Activated CD4-positive, alpha-beta T cell treated with anti-CD3 and anti-CD28 coated beads, Interleukin-10, Interleukin-2, amounts not matched to agents 100 ng/mL and 50 ng/mL, durations not matched to agents 16 hours and 8 hours (primary cell): ENCODE results near the gene SPIN2B.

ENCODE experiments used
- DNase-seq: peaks from one replicate; pipeline ENCODE4 v3.0.0-alpha.2; 2020

The SPIN2B gene

DNA sequence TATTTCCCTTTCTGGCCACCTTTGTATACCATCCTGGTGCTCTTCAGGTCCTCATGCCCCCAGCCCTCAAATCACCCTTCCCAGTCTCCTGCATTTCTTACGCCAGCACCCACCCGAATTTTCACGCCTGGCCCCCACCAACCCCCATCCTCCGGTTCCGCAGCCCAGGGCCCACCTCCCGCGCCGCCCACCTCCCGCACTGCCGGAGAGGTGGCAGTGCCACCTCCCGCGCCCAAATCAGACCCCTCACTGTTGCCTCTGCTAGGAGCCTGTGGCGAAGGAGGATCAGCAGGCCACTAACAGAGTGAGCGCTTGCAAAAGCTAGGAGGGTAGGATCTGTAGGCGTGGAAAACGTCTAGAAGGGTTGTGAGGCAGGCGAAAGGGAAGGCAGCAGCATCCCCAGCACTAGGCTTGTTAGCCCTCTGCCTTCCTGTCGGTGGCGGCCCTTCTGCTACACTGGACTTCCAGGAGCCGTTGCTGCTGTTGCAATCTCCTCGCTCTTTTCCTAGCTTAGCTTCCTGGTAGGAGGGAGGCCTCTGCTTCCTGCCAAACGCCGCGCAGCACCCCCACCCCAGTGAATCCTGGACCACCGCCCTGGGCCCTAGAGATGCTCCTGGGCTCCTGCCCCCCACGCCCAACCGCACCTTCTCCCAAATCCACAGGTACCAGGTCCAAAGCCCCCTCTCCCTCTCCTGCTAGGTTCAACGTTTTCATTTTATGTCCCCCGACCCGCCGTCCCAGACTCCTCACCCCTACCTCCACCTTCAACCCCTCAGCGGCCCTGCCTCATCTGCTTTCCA lies 51.0 kb downstream of the SPIN2B start:
- no peak for DNase-seq
